ENCODE data around the gene VIM. TPM values are rescaled to one million over a fixed set of nuclear protein-coding genes. Genes with fewer than 3 reads are reported as not detected.
A peak's percentile ranks its signal among the peaks of the same experiment; 100 is the strongest.

The VIM gene
- total RNA-seq, 1 donor from 2014 or later = 115 TPM

GRCh38 chr10:17241611-17242333, 13.7 kb downstream of the VIM start:
- Histone ChIP-seq H3K27me3 (ENCODE audit: control insufficient read depth, insufficient read depth, low read length) (no peaks in the 10 kb centered on the region), H3K4me3 (ENCODE audit: low read depth, low read length) (no peak overlapping the region), H3K36me3 (ENCODE audit: control insufficient read depth, insufficient read depth, low read length) (no peaks in the 10 kb centered on the region)
- FAIRE-seq = no peak
- TF ChIP-seq CTCF (IDR thresholded peaks at IDR 0.05; ENCODE audit: insufficient read depth, low read length, severe bottlenecking) = no peak
- no peak for DNase-seq (ENCODE audit: low read depth)

GRCh38 chr10:17244700-17245365, 16.8 kb downstream of the VIM start:
- H3K36me3 ChIP-seq (ENCODE audit: control insufficient read depth, insufficient read depth, low read length) = no peaks in the 10 kb centered on the region
- H3K27me3 ChIP-seq (ENCODE audit: control insufficient read depth, insufficient read depth, low read length) = no peaks in the 10 kb centered on the region
- FAIRE-seq (no peak), DNase-seq (ENCODE audit: low read depth) (no peak)
- no peak for TF ChIP-seq CTCF (IDR thresholded peaks at IDR 0.05; ENCODE audit: insufficient read depth, low read length, severe bottlenecking)
- H3K4me3 ChIP-seq (ENCODE audit: low read depth, low read length) = no peak overlapping the region

- no peaks in the 10 kb centered on the region for H3K36me3 ChIP-seq (ENCODE audit: control insufficient read depth, insufficient read depth, low read length)
- H3K27me3 ChIP-seq (ENCODE audit: control insufficient read depth, insufficient read depth, low read length) = no peaks in the 10 kb centered on the region
- FAIRE-seq (no peak), DNase-seq (ENCODE audit: low read depth) (peak; percentile 42)
- TF ChIP-seq CTCF (IDR thresholded peaks at IDR 0.05; ENCODE audit: insufficient read depth, low read length, severe bottlenecking) = no peak
- no peak overlapping the region for H3K4me3 ChIP-seq (ENCODE audit: low read depth, low read length)
Measured at GRCh38 chr10:17247210-17247609, 19.2 kb downstream of the VIM start.

GRCh38 chr10:17248964-17249363, 20.9 kb downstream of the VIM start:
- H3K4me3 ChIP-seq (ENCODE audit: low read depth, low read length) = no peak overlapping the region
- no peak for TF ChIP-seq CTCF (IDR thresholded peaks at IDR 0.05; ENCODE audit: insufficient read depth, low read length, severe bottlenecking)
- no peaks in the 10 kb centered on the region for H3K27me3 ChIP-seq (ENCODE audit: control insufficient read depth, insufficient read depth, low read length)
- no peaks in the 10 kb centered on the region for H3K36me3 ChIP-seq (ENCODE audit: control insufficient read depth, insufficient read depth, low read length)
- DNase-seq (ENCODE audit: low read depth) (no peak), FAIRE-seq (no peak)

GRCh38 chr10:17249820-17250219, 21.8 kb downstream of the VIM start:
- Histone ChIP-seq H3K4me3 (ENCODE audit: low read depth, low read length) (no peak overlapping the region), H3K36me3 (ENCODE audit: control insufficient read depth, insufficient read depth, low read length) (no peaks in the 10 kb centered on the region), H3K27me3 (ENCODE audit: control insufficient read depth, insufficient read depth, low read length) (no peaks in the 10 kb centered on the region)
- DNase-seq (ENCODE audit: low read depth) = peak; percentile 27
- peak; percentile 38 for TF ChIP-seq CTCF (IDR thresholded peaks at IDR 0.05; ENCODE audit: insufficient read depth, low read length, severe bottlenecking)
- no peak for FAIRE-seq
